T-helper 17 cell (primary cell): ENCODE measurements around the gene TSEN54. TPM values are rescaled to one million over a fixed set of nuclear protein-coding genes. Genes with fewer than 3 reads are reported as not detected.

ENCODE experiments used
- ATAC-seq: fragments of 150-1000 bp; cut with Tn5 transposase; 2 replicates; pipeline ENCODE4 v1.10.0; 2021; ENCODE audit warnings: mild to moderate bottlenecking, moderate library complexity
- DNase-seq, 3 donors: peaks; one replicate each; pipeline versions ENCODE4 v3.0.0 to v3.0.0-alpha.2; 2020 to 2021
- H3K9me3 ChIP-seq: one replicate; pipeline ENCODE4 v1.7.0; 2013; ENCODE audit warnings: low read length, mild to moderate bottlenecking; ENCODE audit not compliant: control insufficient read depth, poor library complexity, severe bottlenecking
- H3K27ac Mint-ChIP-seq: one replicate; pipeline ENCODE4 v1.8.0; 2022; ENCODE audit warnings: mild to moderate bottlenecking, moderate library complexity, mixed read lengths
- H3K27me3 Mint-ChIP-seq: one replicate; pipeline ENCODE4 v1.8.0; 2022; ENCODE audit warnings: mixed read lengths
- H3K36me3 Mint-ChIP-seq: one replicate; pipeline ENCODE4 v1.8.0; 2022; ENCODE audit warnings: low read depth, mixed read lengths
- H3K4me1 Mint-ChIP-seq: one replicate; pipeline ENCODE4 v1.8.0; 2022; ENCODE audit warnings: mild to moderate bottlenecking, mixed read lengths
- H3K4me3 Mint-ChIP-seq: one replicate; pipeline ENCODE4 v1.8.0; 2022; ENCODE audit warnings: mild to moderate bottlenecking, moderate library complexity, mixed read lengths
- total RNA-seq, 4 donors: library from RNA in 2 of 4; stranded (reverse) in 2 of 4; gene quantifications; one replicate each; pipeline ENCODE4 v1.2.3 and lab custom pipeline; 2022 to 2026

Gene TSEN54
- total RNA-seq, 2 donors from 2014 or later: 49.7 to 56.5 TPM

DNA sequence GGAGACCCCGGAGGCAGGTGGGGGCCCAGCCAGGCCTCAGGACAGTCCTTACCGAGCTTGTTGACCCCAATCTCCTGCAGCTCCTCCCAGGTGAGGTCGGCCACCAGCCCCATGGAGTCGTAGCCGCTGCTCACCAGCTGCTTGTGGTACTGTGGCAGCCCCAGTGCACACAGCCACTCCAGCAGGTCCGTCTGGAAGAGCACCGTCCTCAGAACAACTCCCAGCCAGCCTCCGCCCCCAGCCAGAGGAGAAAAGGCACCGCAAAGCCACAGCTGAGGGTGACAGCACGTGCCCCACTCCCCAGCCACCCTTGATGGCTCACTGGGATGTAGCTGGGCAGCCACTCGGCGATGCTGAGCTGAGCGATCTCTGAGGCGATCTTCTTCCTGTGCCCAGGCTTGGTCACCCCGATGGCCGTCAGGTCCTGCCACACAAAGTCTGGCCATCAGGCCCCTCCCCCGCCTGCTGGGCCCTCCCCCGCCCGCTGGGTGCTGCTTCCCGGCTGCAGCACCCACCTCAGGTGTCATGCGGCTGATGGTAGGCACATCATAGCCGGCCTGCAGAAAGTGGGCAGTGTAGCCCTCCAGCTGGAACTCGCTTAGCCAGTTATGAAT is 12.9 kb upstream of the TSEN54 start:
- no peak for ATAC-seq

GRCh38 chr17:75503976-75504346 is 12.4 kb upstream of the TSEN54 start:
- DNase-seq (no peak), ATAC-seq (no peak)
- no peak overlapping the region for H3K27ac Mint-ChIP-seq
- H3K9me3 ChIP-seq: no peaks in the 10 kb centered on the region
- no peak overlapping the region for H3K4me3 Mint-ChIP-seq
- H3K27me3 Mint-ChIP-seq: no peaks in the 10 kb centered on the region
- no peaks in the 10 kb centered on the region for H3K4me1 Mint-ChIP-seq
- no peaks in the 10 kb centered on the region for H3K36me3 Mint-ChIP-seq

More for the DNA sequence above, 12.9 kb upstream of the TSEN54 start:
- H3K27me3 Mint-ChIP-seq: no peaks in the 10 kb centered on the region
- no peak for DNase-seq
- no peaks in the 10 kb centered on the region for H3K4me1 Mint-ChIP-seq
- no peak overlapping the region for H3K4me3 Mint-ChIP-seq
- no peak overlapping the region for H3K27ac Mint-ChIP-seq
- no peaks in the 10 kb centered on the region for H3K9me3 ChIP-seq
- no peaks in the 10 kb centered on the region for H3K36me3 Mint-ChIP-seq

- peak; percentile 61 for ATAC-seq
- H3K27me3 Mint-ChIP-seq: no peaks in the 10 kb centered on the region
- H3K4me3 Mint-ChIP-seq: no peak overlapping the region
- H3K4me1 Mint-ChIP-seq: no peaks in the 10 kb centered on the region
- no peaks in the 10 kb centered on the region for H3K9me3 ChIP-seq
- no peaks in the 10 kb centered on the region for H3K36me3 Mint-ChIP-seq
- no peak overlapping the region for H3K27ac Mint-ChIP-seq
- DNase-seq: peak in 2 of 3 donors; percentile 30 to 35
These were observed 11.8 kb upstream of the TSEN54 start for GRCh38 chr17:75504347-75505151.

DNA sequence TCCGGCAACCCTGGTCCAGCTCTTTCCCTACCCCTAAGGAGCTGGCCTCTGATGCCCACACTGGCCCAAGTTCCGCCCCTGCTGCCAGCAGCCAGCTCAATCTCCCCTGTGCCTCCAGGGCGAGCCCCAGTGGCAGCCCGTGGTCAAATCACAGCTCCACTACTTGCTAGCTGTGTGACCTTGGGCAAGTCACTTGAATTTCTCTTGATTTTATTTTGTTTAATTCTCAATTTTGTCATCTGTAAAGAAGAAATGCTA is 11.2 kb upstream of the TSEN54 start:
- Mint-ChIP-seq H3K4me1 (peaks cover 3% of the 10 kb centered on the region), H3K4me3 (no peak overlapping the region), H3K27me3 (no peaks in the 10 kb centered on the region), H3K27ac (no peak overlapping the region), H3K36me3 (no peaks in the 10 kb centered on the region)
- DNase-seq (no peak), ATAC-seq (no peak)
- no peaks in the 10 kb centered on the region for H3K9me3 ChIP-seq

DNA sequence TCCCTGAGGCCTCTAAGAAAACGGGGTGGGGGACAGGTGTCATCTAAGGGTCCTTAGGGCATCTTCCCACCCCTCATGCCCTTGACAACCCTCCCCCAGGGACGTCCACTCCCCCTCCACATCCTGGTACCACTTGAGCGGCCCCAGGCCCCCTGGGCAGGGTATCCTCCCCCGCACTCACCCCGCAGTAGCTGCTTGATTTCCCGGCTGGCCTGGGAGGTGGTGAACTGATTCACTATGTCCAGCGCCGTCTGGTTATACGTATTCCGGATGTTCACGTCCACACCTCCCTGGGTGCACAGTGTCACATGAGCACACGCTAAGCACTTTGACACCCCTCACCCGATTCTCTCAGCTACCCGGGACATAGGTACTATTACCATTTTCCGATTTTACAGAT is 10.7 kb upstream of the TSEN54 start:
- H3K9me3 ChIP-seq: no peaks in the 10 kb centered on the region
- Mint-ChIP-seq H3K4me1 (peaks cover 3% of the 10 kb centered on the region), H3K4me3 (no peak overlapping the region), H3K27ac (no peak overlapping the region), H3K27me3 (no peaks in the 10 kb centered on the region), H3K36me3 (no peaks in the 10 kb centered on the region)
- ATAC-seq: no peak
- no peak for DNase-seq

DNA sequence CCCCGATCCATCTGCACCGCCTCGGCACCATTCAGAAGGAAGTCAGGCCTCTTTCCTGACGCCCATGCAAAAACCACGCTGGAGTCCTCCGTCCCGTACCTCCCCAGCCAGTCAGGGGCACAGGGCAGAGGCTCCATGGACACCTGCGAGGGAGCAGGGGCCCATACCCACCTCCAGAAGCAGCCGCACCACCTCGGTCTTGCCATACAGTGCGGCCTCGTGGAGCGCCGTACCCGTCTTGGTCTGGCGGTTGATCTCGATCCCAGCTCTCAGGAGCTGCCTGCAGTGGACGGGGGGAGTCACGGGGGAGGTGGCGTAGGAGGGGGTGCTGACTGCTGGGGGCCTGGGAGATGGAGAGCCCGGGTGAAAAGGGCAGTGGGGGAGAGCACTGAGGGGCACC is 10.2 kb upstream of the TSEN54 start:
- Mint-ChIP-seq H3K27me3 (no peaks in the 10 kb centered on the region), H3K27ac (no peak overlapping the region), H3K36me3 (no peaks in the 10 kb centered on the region), H3K4me1 (peaks cover 3% of the 10 kb centered on the region), H3K4me3 (no peak overlapping the region)
- DNase-seq: no peak
- H3K9me3 ChIP-seq: no peaks in the 10 kb centered on the region
- ATAC-seq: no peak

GRCh38 chr17:75506888-75507287 is 9.4 kb upstream of the TSEN54 start:
- H3K27ac Mint-ChIP-seq: no peak overlapping the region
- no peaks in the 10 kb centered on the region for H3K9me3 ChIP-seq
- H3K27me3 Mint-ChIP-seq: no peaks in the 10 kb centered on the region
- H3K4me1 Mint-ChIP-seq: peaks cover 3% of the 10 kb centered on the region
- ATAC-seq (no peak), DNase-seq (no peak)
- no peak overlapping the region for H3K4me3 Mint-ChIP-seq
- H3K36me3 Mint-ChIP-seq: no peaks in the 10 kb centered on the region

DNA sequence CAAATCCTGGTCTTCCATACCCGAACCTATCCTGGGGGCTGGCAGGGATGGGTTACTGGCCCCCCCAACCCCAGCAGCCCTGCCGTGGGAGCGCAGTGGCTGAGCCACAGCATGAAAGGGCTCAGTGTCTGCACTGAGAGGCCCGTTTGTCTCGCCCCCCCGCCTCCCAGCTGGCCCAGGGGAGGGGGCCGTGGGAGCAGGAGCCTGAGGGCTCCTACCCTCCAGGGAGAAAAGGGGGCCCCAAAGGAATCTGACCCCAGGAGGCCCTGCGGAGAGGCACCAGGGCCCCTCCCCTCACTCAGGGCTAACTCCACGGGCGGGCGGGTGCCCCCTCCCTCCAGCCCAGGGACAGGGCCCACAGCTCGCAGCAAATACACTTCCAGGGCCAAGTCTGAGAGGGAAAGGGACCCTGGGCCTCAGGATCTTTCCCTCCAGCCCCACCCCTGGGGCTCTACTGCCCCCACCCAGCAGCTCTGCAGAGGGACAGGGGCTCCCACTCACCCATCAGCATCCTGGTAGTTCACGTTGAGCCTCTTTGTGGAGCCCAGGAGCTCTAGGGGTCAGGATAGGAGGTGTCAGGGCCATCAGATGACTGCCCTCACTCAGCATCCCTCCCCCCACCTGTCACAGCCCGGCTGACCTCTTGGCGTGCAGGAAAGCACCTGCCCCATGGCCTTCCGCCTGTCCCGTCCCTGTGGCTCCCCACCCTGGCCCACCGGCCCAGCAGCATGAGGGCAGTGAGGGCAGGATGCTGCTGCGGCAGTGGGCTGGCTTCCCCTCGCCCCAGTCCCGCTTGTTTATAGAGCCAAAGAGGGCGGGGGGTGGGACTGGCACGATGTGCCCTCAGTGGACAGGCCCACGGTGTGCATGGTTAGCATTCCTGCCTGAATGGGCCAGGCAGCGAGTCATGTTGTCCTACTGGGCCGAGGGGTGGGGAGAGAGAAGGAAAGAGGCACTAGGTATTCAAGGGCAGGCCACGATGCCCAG is 8.3 kb upstream of the TSEN54 start:
- Mint-ChIP-seq H3K27ac (no peak overlapping the region), H3K27me3 (no peaks in the 10 kb centered on the region), H3K4me1 (peaks cover 3% of the 10 kb centered on the region), H3K4me3 (no peak overlapping the region), H3K36me3 (no peaks in the 10 kb centered on the region)
- no peak for DNase-seq
- ATAC-seq: no peak
- H3K9me3 ChIP-seq: no peaks in the 10 kb centered on the region

GRCh38 chr17:75508931-75509361 is 7.4 kb upstream of the TSEN54 start:
- no peaks in the 10 kb centered on the region for H3K9me3 ChIP-seq
- no peak for DNase-seq
- no peak for ATAC-seq
- Mint-ChIP-seq H3K36me3 (no peaks in the 10 kb centered on the region), H3K4me3 (no peak overlapping the region), H3K27me3 (no peaks in the 10 kb centered on the region), H3K4me1 (peaks cover 3% of the 10 kb centered on the region), H3K27ac (no peak overlapping the region)

GRCh38 chr17:75509528-75510258 is 6.6 kb upstream of the TSEN54 start:
- H3K27me3 Mint-ChIP-seq: no peaks in the 10 kb centered on the region
- ATAC-seq: no peak
- no peak for DNase-seq
- no peak overlapping the region for H3K27ac Mint-ChIP-seq
- no peaks in the 10 kb centered on the region for H3K36me3 Mint-ChIP-seq
- H3K4me3 Mint-ChIP-seq: no peak overlapping the region
- H3K4me1 Mint-ChIP-seq: peaks cover 3% of the 10 kb centered on the region
- no peaks in the 10 kb centered on the region for H3K9me3 ChIP-seq

GRCh38 chr17:75511270-75511609 is 5.1 kb upstream of the TSEN54 start:
- H3K9me3 ChIP-seq: no peaks in the 10 kb centered on the region
- Mint-ChIP-seq H3K4me1 (peaks cover 3% of the 10 kb centered on the region), H3K27me3 (no peaks in the 10 kb centered on the region), H3K36me3 (no peaks in the 10 kb centered on the region), H3K4me3 (no peak overlapping the region), H3K27ac (no peak overlapping the region)
- ATAC-seq (no peak), DNase-seq (no peak)

DNA sequence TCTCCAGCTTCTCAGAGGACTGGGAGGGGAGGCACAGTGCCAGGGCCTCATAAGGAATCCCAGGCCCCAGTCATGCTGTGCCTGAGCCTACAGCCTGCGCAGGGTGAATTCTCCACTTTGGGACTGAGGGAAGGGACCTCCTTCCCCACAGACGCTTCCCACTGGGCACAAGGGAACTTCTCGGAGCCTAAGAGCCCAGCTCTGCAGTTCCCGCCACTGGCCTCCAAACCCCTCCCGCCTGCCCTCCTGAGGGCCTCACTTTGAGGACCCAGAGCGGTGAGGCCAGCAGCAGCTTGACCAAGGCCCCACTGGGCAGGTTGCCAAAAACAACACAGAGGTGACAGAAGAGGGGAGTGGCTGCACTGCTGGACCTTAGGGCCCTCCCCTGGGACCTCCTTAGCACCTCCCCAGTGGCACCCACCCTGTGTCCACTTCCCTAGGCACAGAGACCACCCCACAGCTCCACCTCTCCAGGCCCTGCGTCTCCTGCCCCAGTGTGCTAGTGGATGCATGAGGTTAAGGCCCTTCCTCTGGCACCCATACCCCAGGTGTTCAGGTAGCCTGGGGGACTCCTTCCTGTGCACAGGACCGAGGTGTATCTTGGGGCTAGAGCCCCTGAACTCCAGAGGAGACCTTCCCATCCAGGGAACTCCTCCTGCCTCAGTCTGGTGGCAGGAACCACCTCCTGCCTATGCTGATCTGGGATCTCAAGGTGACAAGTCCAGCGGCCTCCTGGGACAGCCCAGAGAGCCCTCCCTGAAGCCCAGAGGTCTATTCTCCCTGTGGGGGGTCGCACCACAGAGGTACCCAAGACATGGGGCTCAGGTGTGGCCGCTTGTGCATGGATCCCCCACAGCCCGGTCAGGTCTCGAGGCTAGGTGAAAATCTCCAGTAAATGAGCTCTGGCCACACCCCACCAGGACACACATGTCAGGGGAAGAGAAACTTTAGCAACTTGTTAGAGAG is 4.4 kb upstream of the TSEN54 start:
- Mint-ChIP-seq H3K36me3 (no peaks in the 10 kb centered on the region), H3K27ac (no peak overlapping the region), H3K4me3 (no peak overlapping the region), H3K27me3 (no peaks in the 10 kb centered on the region), H3K4me1 (peaks cover 3% of the 10 kb centered on the region)
- DNase-seq (no peak), ATAC-seq (no peak)
- H3K9me3 ChIP-seq: no peaks in the 10 kb centered on the region
